GM18907 (cell line): ENCODE results near the gene DOLK.
"Not testable (repeated sequence)": the region's sequence is repeated elsewhere in the genome, so short reads cannot be mapped to it uniquely, and the experiment has no call there.

Experiments
- ATAC-seq: cut with Tn5 transposase; IDR thresholded peaks from one replicate; pipeline ENCODE4 v1.9.1; 2021; ENCODE audit warnings: mild to moderate bottlenecking, moderate library complexity; ENCODE audit not compliant: unreplicated experiment

The DOLK gene

DNA sequence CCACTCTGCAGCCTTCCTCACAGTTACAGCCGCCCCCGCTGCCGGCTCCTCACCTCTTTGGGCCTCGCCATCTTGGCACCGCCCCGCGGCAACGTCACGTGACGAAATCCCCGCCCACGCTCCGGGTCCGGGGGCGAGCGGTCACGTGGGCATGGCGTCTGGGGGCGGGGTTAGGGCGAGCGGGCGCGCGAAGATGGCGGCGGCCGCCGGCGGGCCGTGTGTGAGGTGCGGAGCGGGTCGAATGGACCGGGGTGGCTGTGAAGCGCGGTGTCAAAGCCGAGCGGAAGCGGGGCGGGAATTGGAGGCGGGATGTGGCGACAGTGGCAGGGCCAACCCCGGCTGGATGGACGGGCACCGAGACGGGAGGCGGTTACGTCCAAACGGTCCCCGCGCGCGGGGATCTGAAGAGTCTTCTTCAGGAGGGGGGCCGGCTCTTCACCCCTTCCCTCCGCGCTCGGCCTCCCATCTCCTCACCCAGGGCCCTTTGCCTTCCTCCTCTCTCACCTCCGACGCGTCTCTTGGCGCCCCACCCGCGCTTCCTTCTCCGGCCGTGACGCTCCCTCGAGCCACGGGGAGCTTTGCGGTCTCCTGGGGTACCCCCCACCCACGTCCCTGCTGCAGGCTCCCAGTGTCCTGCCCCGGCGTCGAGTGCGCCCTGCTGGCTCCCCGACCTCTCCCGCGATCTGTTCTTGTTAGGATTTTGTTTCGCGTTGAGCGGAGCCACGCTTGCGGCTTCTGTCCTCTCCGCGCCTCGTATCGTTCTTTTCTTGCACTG is at the start of gene DOLK, which contains the start of gene NUP188:
DOLK (minus strand) TSS at position 77 of the 775 bp plus-strand sequence. CDS start 300 bp downstream, outside the sequence.
NUP188 (plus strand) TSS at position 173 of the 775 bp plus-strand sequence; CDS start at position 194, 21 bp downstream.
- peak; percentile 79 for ATAC-seq

- no peak for ATAC-seq
These were observed 48.4 kb upstream of the DOLK start for GRCh38 chr9:128995791-128996190.

- no peak for ATAC-seq
These were observed 45.6 kb upstream of the DOLK start for GRCh38 chr9:128992995-128993394.

GRCh38 chr9:128987805-128988204 is 40.4 kb upstream of the DOLK start:
- ATAC-seq: no peak

DNA sequence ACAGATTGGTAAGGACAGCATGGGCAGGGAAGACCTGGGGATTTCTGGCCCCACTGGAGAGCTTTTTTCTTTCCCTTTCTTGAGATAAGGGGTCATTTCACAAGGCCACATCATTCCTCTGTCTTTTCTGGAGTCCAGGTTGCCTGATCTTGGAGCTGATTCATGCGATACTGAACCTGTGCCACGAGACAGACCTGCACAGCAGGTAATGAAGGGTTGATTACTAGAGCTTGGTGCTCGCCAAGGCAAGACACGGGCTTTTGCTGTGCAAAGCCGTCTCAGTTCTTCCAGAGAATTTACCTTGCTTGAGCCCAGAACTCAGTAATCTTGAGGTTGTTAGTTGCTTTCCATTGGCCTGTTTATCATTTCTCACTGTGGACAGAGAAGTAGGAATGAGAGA is 39.3 kb upstream of the DOLK start:
- no peak for ATAC-seq

DNA sequence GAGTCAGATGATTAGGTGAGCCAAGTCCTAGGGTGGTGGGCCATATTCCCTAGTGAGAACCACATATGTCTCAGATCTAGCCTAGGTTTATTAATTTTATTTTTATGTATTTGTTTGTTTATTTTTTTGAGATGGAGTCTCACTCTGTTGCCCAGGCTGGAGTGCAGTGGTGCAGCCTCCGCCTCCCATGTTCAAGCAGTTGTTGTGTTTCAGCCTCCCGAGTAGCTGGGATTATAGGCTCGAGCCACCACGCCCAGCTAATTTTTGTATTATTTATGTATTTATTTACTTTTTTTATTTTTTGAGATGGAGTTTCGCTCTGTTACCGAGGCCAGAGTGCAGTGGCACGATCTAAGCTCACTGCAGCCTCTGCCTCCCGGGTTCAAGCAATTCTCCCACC is 36.1 kb upstream of the DOLK start:
- no peak for ATAC-seq

- no peak for ATAC-seq
These were observed 31.7 kb upstream of the DOLK start for GRCh38 chr9:128979111-128979510.

GRCh38 chr9:128972956-128973355 is 25.6 kb upstream of the DOLK start:
- no peak for ATAC-seq

DNA sequence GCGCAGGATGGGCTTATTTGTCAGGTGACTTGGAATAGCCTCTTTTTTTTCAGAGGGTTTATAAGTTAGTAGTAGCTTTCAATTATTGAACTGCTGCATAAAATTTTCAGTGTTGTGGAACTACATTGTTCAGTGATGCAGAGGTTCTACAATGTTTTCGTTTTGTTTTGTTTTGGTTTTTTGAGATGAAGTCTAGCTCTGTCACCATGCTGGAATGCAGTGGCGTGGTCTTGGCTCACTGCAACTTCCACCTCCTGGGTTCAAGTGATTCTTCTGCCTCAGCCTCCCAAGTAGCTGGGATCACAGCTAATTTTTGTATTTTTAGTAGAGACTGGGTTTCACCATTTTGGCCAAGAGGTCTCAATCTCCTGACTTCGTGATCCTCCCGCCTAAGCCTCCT is 22.1 kb upstream of the DOLK start:
- no peak for ATAC-seq

- not testable (repeated sequence) for ATAC-seq
These were observed 14.0 kb upstream of the DOLK start for GRCh38 chr9:128961403-128961802.

- no peak for ATAC-seq
These were observed 201 bp downstream of the DOLK start for GRCh38 chr9:128947277-128947526.

- ATAC-seq: no peak
These were observed 679 bp downstream of the DOLK start for GRCh38 chr9:128946571-128947276.

DNA sequence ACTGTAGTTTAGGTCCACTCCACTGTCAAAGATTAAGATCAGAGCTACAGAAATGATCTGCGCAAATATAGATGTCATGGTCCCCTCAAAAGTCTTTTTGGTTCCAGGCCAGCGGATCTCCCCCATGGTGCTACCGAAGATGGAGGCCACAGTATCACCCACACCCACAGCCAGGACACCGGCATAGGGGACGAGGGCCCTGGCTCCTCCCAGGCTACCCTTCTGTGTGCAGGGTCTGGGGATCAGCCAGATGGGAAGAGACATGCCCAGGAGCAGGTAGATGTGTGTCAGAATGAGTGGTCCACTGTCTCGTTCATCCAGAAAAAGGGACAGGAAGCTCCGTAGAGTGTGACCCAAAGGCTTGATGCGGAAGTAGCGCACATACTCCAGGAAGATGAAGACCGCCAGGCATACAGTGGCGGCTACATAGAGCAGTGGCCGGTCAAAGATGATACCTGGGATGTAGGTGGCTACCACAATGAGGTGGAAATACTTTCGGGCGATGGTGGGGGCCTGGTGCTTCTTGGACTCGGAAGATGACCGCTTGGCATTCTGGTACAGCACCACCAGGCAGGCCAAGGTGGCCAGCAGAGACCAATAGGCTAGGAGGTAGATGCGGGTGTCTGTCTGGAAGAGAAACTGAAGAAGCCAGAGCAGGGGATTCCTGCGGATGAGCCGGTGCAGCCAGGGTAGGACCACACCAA is 1.5 kb downstream of the DOLK start:
- ATAC-seq: no peak

- ATAC-seq: not testable (repeated sequence)
These were observed 2.4 kb downstream of the DOLK start for GRCh38 chr9:128944966-128945365.

DNA sequence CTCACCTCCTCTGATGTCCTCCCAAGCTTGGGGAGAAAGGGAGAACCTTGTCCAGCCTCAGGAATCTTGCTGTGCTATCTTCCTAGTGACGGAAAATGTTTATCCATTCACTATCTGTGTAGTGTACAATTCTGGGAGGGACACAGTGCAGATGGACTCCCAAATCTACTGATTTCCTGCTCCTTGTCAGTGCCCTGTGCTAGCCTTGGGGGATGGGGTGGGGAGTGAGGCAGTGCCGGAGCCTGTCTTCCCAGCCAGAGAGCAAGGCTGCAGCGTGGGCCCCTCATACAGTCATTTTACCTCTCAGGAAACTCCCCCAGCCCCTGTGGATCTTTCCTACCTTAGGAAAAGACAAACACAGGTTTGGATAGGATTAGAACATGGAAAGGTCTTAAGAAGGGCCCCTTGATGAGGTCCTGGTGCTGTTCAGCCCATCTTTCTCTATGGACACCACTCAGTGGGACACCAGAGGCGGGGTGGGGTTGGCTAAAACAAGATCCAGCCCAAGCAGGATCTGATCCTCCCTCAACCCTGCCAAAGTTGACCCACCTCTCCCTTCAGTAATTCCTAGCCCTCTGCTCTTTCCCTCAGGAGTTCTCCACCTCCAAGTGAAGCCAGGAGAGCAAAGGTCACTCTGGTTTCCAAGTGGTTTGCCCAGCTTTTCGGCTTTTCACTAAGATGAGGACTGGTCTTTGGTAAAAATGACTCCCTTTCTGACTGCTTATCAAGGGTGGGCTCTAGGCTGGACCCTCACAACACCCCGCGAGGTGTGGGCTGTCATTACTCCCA is 3.4 kb downstream of the DOLK start:
- ATAC-seq: no peak

- no peak for ATAC-seq
These were observed 6.3 kb downstream of the DOLK start for GRCh38 chr9:128940946-128941755.

- ATAC-seq: no peak
These were observed 7.0 kb downstream of the DOLK start for GRCh38 chr9:128940271-128940921.

DNA sequence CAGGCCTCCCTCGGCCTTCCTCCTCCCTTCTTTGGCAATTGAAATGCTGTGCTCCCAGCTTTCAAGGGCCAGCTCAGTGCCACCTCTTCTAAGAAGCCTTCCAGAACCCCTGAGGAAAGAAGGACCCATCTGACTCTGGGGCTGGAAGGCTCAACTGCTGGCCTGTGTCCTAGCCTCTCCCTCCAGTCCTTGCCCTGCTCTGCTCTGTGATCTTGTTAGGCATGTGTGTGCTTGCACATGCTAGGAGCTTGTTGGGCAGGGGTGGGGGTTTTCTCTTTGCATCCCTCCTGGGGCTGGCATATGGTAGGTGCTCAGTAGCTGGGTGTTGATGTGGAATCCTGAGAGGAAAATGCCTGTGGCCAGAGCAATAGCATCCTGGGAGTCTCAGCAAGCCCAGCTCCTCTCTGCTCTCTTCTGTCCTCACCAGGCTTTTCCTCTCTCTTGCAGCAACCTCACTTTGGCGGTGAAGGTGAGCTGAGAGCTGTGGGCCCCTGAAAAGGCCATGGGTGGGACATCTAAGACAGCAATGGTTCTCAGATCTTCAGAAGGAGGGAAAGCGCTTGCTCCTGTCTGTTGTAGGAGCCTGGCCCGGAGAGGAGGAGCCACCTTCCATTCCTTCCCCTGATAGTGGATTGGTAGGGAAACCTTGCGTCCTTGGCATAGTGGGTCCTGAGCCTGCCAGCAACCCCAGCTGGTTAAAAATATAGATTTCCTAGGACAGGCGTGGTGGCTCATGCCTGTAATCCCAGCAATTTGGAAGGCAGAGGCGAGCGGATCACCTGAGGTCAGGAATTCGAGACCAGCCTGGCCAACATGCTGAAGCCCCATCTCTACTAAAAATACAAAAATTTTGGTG is 9.9 kb downstream of the DOLK start:
- no peak for ATAC-seq
